Measurements from ENCODE around the gene SBF2.

GRCh38 chr11:9804419-9804902 is 489.6 kb downstream of the SBF2 start:
- no peak for TF ChIP-seq GATA3 (IDR thresholded peaks at IDR 0.05; ENCODE audit: low read depth, low read length)
- TF ChIP-seq GATA2 (IDR thresholded peaks at IDR 0.05; ENCODE audit: low read depth, low read length): no peak

All from SH-SY5Y (cell line).